22Rv1 (cell line): ENCODE measurements around the gene MAGI1.

Experiments used
- CTCF ChIP-seq: fragments of 450-650 bp; IDR thresholded peaks from 2 replicates; pipeline ENCODE4 v1.5.1; 2017; ENCODE audit warnings: mild to moderate bottlenecking
- ZFX ChIP-seq: fragments of 450-650 bp; IDR thresholded peaks from 2 replicates; pipeline ENCODE4 v1.6.1; 2017; ENCODE audit warnings: antibody characterized with exemption, borderline replicate concordance

GRCh38 chr3:65500398-65501306 is 538.1 kb downstream of the MAGI1 start:
- no peak for TF ChIP-seq CTCF
- no peak for TF ChIP-seq ZFX
